SU-DHL-6 (cell line): ENCODE measurements around the gene TMEM82.

Experiments used
- EZH2phosphoT487 ChIP-seq: fragments of 200-600 bp; sonication (generic), shearing (Covaris generic); conservative IDR thresholded peaks from 2 replicates; pipeline ENCODE4 v1.6.1; 2018; ENCODE audit warnings: mild to moderate bottlenecking, antibody characterized with exemption, low read length, moderate library complexity, mixed read lengths
- TF ChIP-seq, protein P1 (sequence below): fragments of 200-600 bp; sonication (generic); IDR thresholded peaks from one replicate; pipeline ENCODE4 v1.5.1; 2017; ENCODE audit warnings: antibody characterized with exemption, mild to moderate bottlenecking, low read length, moderate library complexity; ENCODE audit not compliant: insufficient read depth, poor library complexity, severe bottlenecking

DNA sequence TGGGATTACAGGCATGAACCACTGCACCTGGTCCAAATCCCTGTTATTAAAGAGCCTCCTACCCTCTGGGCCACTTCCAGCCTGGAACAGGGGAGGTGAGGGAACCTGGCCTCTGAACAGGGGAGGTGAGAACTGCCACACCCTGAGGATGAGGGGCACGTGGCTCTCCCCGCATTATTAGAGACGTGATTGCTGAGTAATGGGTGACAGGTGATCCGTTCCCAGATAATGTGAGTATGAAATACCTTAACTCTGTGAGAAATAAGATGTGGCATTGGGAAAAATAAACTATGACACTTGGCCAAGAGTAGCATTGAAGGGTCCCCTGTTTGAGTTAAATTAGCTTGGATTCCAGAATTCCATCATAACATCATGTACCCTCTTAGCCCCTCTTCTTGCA, 19.9 kb upstream of the TMEM82 start:
- TF ChIP-seq, protein P1, sequence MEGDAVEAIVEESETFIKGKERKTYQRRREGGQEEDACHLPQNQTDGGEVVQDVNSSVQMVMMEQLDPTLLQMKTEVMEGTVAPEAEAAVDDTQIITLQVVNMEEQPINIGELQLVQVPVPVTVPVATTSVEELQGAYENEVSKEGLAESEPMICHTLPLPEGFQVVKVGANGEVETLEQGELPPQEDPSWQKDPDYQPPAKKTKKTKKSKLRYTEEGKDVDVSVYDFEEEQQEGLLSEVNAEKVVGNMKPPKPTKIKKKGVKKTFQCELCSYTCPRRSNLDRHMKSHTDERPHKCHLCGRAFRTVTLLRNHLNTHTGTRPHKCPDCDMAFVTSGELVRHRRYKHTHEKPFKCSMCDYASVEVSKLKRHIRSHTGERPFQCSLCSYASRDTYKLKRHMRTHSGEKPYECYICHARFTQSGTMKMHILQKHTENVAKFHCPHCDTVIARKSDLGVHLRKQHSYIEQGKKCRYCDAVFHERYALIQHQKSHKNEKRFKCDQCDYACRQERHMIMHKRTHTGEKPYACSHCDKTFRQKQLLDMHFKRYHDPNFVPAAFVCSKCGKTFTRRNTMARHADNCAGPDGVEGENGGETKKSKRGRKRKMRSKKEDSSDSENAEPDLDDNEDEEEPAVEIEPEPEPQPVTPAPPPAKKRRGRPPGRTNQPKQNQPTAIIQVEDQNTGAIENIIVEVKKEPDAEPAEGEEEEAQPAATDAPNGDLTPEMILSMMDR = no peak
- TF ChIP-seq EZH2phosphoT487 = no peak
